Muscle layer of duodenum (tissue), 2 donors: ENCODE results near the gene SEMA6A.
"Not testable (repeated sequence)": the region's sequence is repeated elsewhere in the genome, so short reads cannot be mapped to it uniquely, and the experiment has no call there.

Experiments used
- H3K27ac ChIP-seq: one replicate; pipeline ENCODE4 v1.7.0; 2013; ENCODE audit warnings: mild to moderate bottlenecking, low read length
- H3K27me3 ChIP-seq: one replicate; pipeline ENCODE4 v1.7.0; 2013; ENCODE audit warnings: low read depth, mild to moderate bottlenecking, control low read depth, low read length
- H3K36me3 ChIP-seq, 2 donors: one replicate each; pipeline ENCODE4 v1.7.0; 2013; ENCODE audit warnings: low read length in 2 of 2, control low read depth in 1 of 2, mild to moderate bottlenecking in 1 of 2; ENCODE audit not compliant: insufficient read depth in 2 of 2, control insufficient read depth in 1 of 2
- H3K4me1 ChIP-seq, 2 donors: one replicate each; pipeline ENCODE4 v1.7.0; 2013; ENCODE audit warnings: low read length in 2 of 2, mild to moderate bottlenecking in 2 of 2, control low read depth in 1 of 2, moderate library complexity in 1 of 2; ENCODE audit not compliant: insufficient read depth in 2 of 2, control insufficient read depth in 1 of 2
- H3K4me3 ChIP-seq, 2 donors: one replicate each; pipeline ENCODE4 v1.7.0; 2013; ENCODE audit warnings: low read length in 2 of 2, low read depth in 1 of 2, mild to moderate bottlenecking in 1 of 2
- H3K9me3 ChIP-seq, 2 donors: one replicate each; pipeline ENCODE4 v1.7.0; 2013; ENCODE audit warnings: low read length in 2 of 2, control low read depth in 1 of 2, mild to moderate bottlenecking in 1 of 2; ENCODE audit not compliant: control insufficient read depth in 1 of 2
- donor health status: healthy.

Gene SEMA6A

GRCh38 chr5:116562669-116563068 is 12.0 kb downstream of the SEMA6A start:
- H3K9me3 ChIP-seq, result no peaks in the 10 kb centered on the region
- H3K4me3 ChIP-seq, result no peak overlapping the region
- no peaks in the 10 kb centered on the region for H3K36me3 ChIP-seq
- H3K27ac ChIP-seq, result no peak overlapping the region
- H3K4me1 ChIP-seq, result peaks cover 0 to 5% of the 10 kb centered on the region in 2 donors
- no peaks in the 10 kb centered on the region for H3K27me3 ChIP-seq

- no peak overlapping the region for H3K27ac ChIP-seq
- peaks cover 0 to 5% of the 10 kb centered on the region in 2 donors for H3K4me1 ChIP-seq
- H3K9me3 ChIP-seq, result no peaks in the 10 kb centered on the region
- H3K27me3 ChIP-seq, result no peaks in the 10 kb centered on the region
- H3K36me3 ChIP-seq, result no peaks in the 10 kb centered on the region
- no peak overlapping the region for H3K4me3 ChIP-seq
Observed at GRCh38 chr5:116561658-116562057, 13.0 kb downstream of the SEMA6A start.

GRCh38 chr5:116559673-116560164 is 14.9 kb downstream of the SEMA6A start:
- H3K27me3 ChIP-seq, result no peaks in the 10 kb centered on the region
- no peak overlapping the region for H3K4me3 ChIP-seq
- H3K9me3 ChIP-seq, result no peaks in the 10 kb centered on the region
- no peak overlapping the region for H3K27ac ChIP-seq
- no peaks in the 10 kb centered on the region for H3K36me3 ChIP-seq
- peaks cover 0 to 5% of the 10 kb centered on the region in 2 donors for H3K4me1 ChIP-seq

- H3K27me3 ChIP-seq, result no peaks in the 10 kb centered on the region
- H3K9me3 ChIP-seq, result no peaks in the 10 kb centered on the region
- no peak overlapping the region for H3K27ac ChIP-seq
- H3K36me3 ChIP-seq, result no peaks in the 10 kb centered on the region
- no peak overlapping the region for H3K4me3 ChIP-seq
- peaks cover 0 to 5% of the 10 kb centered on the region in 2 donors for H3K4me1 ChIP-seq
Observed at GRCh38 chr5:116559239-116559638, 15.4 kb downstream of the SEMA6A start.

GRCh38 chr5:116557669-116558271 is 16.9 kb downstream of the SEMA6A start:
- Histone ChIP-seq H3K4me3 (no peak overlapping the region), H3K4me1 (no peaks in the 10 kb centered on the region), H3K27ac (no peak overlapping the region), H3K9me3 (no peaks in the 10 kb centered on the region), H3K27me3 (no peaks in the 10 kb centered on the region), H3K36me3 (no peaks in the 10 kb centered on the region)

GRCh38 chr5:116554764-116555163 is 19.9 kb downstream of the SEMA6A start:
- Histone ChIP-seq H3K9me3 (no peaks in the 10 kb centered on the region), H3K27me3 (no peaks in the 10 kb centered on the region), H3K4me3 (no peak overlapping the region), H3K36me3 (no peaks in the 10 kb centered on the region), H3K4me1 (no peaks in the 10 kb centered on the region), H3K27ac (no peak overlapping the region)

- H3K4me3 ChIP-seq, result no peak overlapping the region
- H3K27ac ChIP-seq, result no peak overlapping the region
- no peaks in the 10 kb centered on the region for H3K36me3 ChIP-seq
- no peaks in the 10 kb centered on the region for H3K27me3 ChIP-seq
- H3K4me1 ChIP-seq, result no peaks in the 10 kb centered on the region
- no peaks in the 10 kb centered on the region for H3K9me3 ChIP-seq
Observed at GRCh38 chr5:116553366-116553765, 21.3 kb downstream of the SEMA6A start.

- Histone ChIP-seq H3K27me3 (no peaks in the 10 kb centered on the region), H3K36me3 (no peaks in the 10 kb centered on the region), H3K9me3 (peaks cover 9 to 14% of the 10 kb centered on the region in 2 donors), H3K4me1 (no peaks in the 10 kb centered on the region), H3K4me3 (no peak overlapping the region), H3K27ac (no peak overlapping the region)
Observed at GRCh38 chr5:116550082-116550481, 24.5 kb downstream of the SEMA6A start.

GRCh38 chr5:116546743-116547124 is 27.9 kb downstream of the SEMA6A start:
- H3K9me3 ChIP-seq, result peaks cover 9 to 18% of the 10 kb centered on the region in 2 donors
- H3K27me3 ChIP-seq, result no peaks in the 10 kb centered on the region
- no peaks in the 10 kb centered on the region for H3K4me1 ChIP-seq
- H3K4me3 ChIP-seq, result no peak overlapping the region
- H3K27ac ChIP-seq, result peak overlapping the region; percentile 46
- no peaks in the 10 kb centered on the region for H3K36me3 ChIP-seq

- H3K36me3 ChIP-seq, result no peaks in the 10 kb centered on the region
- peaks cover 9 to 18% of the 10 kb centered on the region in 2 donors for H3K9me3 ChIP-seq
- H3K27ac ChIP-seq, result peak overlapping the region; percentile 46
- no peaks in the 10 kb centered on the region for H3K4me1 ChIP-seq
- no peaks in the 10 kb centered on the region for H3K27me3 ChIP-seq
- H3K4me3 ChIP-seq, result peak overlapping the region in 1 of 2 donors; percentile 0
Observed at GRCh38 chr5:116546033-116546742, 28.4 kb downstream of the SEMA6A start.

- H3K9me3 ChIP-seq, result peaks cover 9 to 18% of the 10 kb centered on the region in 2 donors
Observed at GRCh38 chr5:116545465-116545864, 29.2 kb downstream of the SEMA6A start.

More at GRCh38 chr5:116545465-116545864, 29.2 kb downstream of the SEMA6A start:
- not testable (repeated sequence) for H3K27me3 ChIP-seq, H3K4me3 ChIP-seq, H3K4me1 ChIP-seq, H3K36me3 ChIP-seq
- H3K27ac ChIP-seq, result peak overlapping the region; percentile 6
